Mesendoderm (in vitro differentiated cells): Measurements from ENCODE around the gene PARP8.

ENCODE experiments used
- DNase-seq: peaks from one replicate; pipeline ENCODE4 v3.0.0; 2013
- H2AK5ac ChIP-seq: 2 replicates; pipeline ENCODE4 v1.6.1; 2013; ENCODE audit warnings: low read length, inconsistent platforms
- H2BK120ac ChIP-seq: 2 replicates; pipeline ENCODE4 v1.6.1; 2013; ENCODE audit warnings: low read depth, mild to moderate bottlenecking, low read length, moderate library complexity, mixed read lengths
- H2BK15ac ChIP-seq: replicated peaks from 2 replicates; pipeline ENCODE4 v1.6.1; 2013; ENCODE audit warnings: low read depth, mild to moderate bottlenecking, moderate library complexity
- H2BK5ac ChIP-seq: 2 replicates; pipeline ENCODE4 v1.6.1; 2013; ENCODE audit warnings: low read length, inconsistent platforms
- H3K18ac ChIP-seq: 2 replicates; pipeline ENCODE4 v1.6.1; 2013; ENCODE audit warnings: mild to moderate bottlenecking, low read length, mixed read lengths
- H3K23ac ChIP-seq: one replicate; pipeline ENCODE4 v1.6.1; 2013; ENCODE audit warnings: low read length
- H3K27ac ChIP-seq: 2 replicates; pipeline ENCODE4 v1.5.1; 2013; ENCODE audit warnings: low read depth, mild to moderate bottlenecking, inconsistent platforms, low read length, moderate library complexity
- H3K27me3 ChIP-seq: 2 replicates; pipeline ENCODE4 v1.6.1; 2013; ENCODE audit warnings: low read length, control low read depth, mild to moderate bottlenecking, inconsistent platforms; ENCODE audit not compliant: insufficient read depth, poor library complexity
- H3K36me3 ChIP-seq: 2 replicates; pipeline ENCODE4 v1.6.1; 2013; ENCODE audit warnings: low read length, inconsistent platforms; ENCODE audit not compliant: control insufficient read depth, insufficient read depth
- H3K4ac ChIP-seq: one replicate; pipeline ENCODE4 v1.6.1; 2013; ENCODE audit warnings: low read depth, mild to moderate bottlenecking, low read length, moderate library complexity
- H3K4me1 ChIP-seq: 2 replicates; pipeline ENCODE4 v1.6.1; 2013; ENCODE audit warnings: low read depth, low read length, inconsistent platforms; ENCODE audit not compliant: control insufficient read depth
- H3K4me2 ChIP-seq: 2 replicates; pipeline ENCODE4 v1.6.1; 2013; ENCODE audit warnings: low read length
- H3K4me3 ChIP-seq: 2 replicates; pipeline ENCODE4 v1.5.1; 2013; ENCODE audit warnings: mild to moderate bottlenecking, low read length
- H3K56ac ChIP-seq: one replicate; pipeline ENCODE4 v1.6.1; 2013; ENCODE audit warnings: low read length
- H3K79me1 ChIP-seq: 2 replicates; pipeline ENCODE4 v1.6.1; 2013; ENCODE audit warnings: low read length, inconsistent platforms
- H3K79me2 ChIP-seq: 2 replicates; pipeline ENCODE4 v1.6.1; 2013; ENCODE audit warnings: mild to moderate bottlenecking, low read length; ENCODE audit not compliant: control insufficient read depth, insufficient read depth
- H3K9ac ChIP-seq: 2 replicates; pipeline ENCODE4 v1.6.1; 2013; ENCODE audit warnings: low read length, inconsistent platforms
- H4K5ac ChIP-seq: one replicate; pipeline ENCODE4 v1.6.1; 2013; ENCODE audit warnings: low read length
- H4K8ac ChIP-seq: one replicate; pipeline ENCODE4 v1.6.1; 2013; ENCODE audit warnings: low read depth, mild to moderate bottlenecking, control low read depth, low read length, moderate library complexity
- WGBS: extraction: QIAGEN DNeasy Blood & Tissue Kit; methylation state at CpG from one replicate; pipeline ENCODE4 v1.1.7; 2013; ENCODE audit warnings: low lambda C conversion rate, missing lambda C conversion rate; ENCODE audit not compliant: insufficient coverage; ENCODE audit errors: extremely low coverage; 5-methylcytosine and 5-hydroxymethylcytosine counted together

Gene PARP8

GRCh38 chr5:50823568-50823967 is 157.1 kb downstream of the PARP8 start:
- Histone ChIP-seq H3K4me2 (no peak overlapping the region), H2AK5ac (no peak overlapping the region), H2BK15ac (no peak overlapping the region), H3K4me1 (no peaks in the 10 kb centered on the region), H3K18ac (no peak overlapping the region), H4K8ac (no peak overlapping the region), H3K4me3 (no peak overlapping the region), H3K9ac (no peak overlapping the region), H3K27ac (no peak overlapping the region), H3K36me3 (no peaks in the 10 kb centered on the region), H3K27me3 (no peaks in the 10 kb centered on the region), H3K79me2 (no peaks in the 10 kb centered on the region), H4K5ac (no peak overlapping the region), H3K56ac (no peak overlapping the region), H2BK5ac (no peak overlapping the region), H3K4ac (no peak overlapping the region), H2BK120ac (no peak overlapping the region), H3K23ac (no peak overlapping the region), H3K79me1 (no peaks in the 10 kb centered on the region)
- DNase-seq: no peak
- no CpG with 5 or more reads among the region's 6 CpGs for WGBS

- Histone ChIP-seq H2BK120ac (no peak overlapping the region), H3K4me3 (no peak overlapping the region), H3K79me2 (no peaks in the 10 kb centered on the region), H3K4ac (no peak overlapping the region), H2BK15ac (no peak overlapping the region), H4K8ac (no peak overlapping the region), H4K5ac (no peak overlapping the region), H3K4me2 (no peak overlapping the region), H3K9ac (no peak overlapping the region), H3K36me3 (no peaks in the 10 kb centered on the region), H2AK5ac (no peak overlapping the region), H3K56ac (no peak overlapping the region), H3K18ac (no peak overlapping the region), H2BK5ac (no peak overlapping the region), H3K23ac (no peak overlapping the region), H3K27me3 (no peaks in the 10 kb centered on the region), H3K4me1 (no peaks in the 10 kb centered on the region), H3K27ac (no peak overlapping the region), H3K79me1 (no peaks in the 10 kb centered on the region)
- DNase-seq: no peak
- WGBS: no CpG with 5 or more reads among the region's 2 CpGs
Measured at GRCh38 chr5:50824109-50824508, 157.7 kb downstream of the PARP8 start.

- Histone ChIP-seq H3K23ac (no peak overlapping the region), H3K36me3 (no peaks in the 10 kb centered on the region), H3K9ac (no peak overlapping the region), H2BK120ac (no peak overlapping the region), H2BK15ac (no peak overlapping the region), H3K27me3 (no peaks in the 10 kb centered on the region), H2AK5ac (no peak overlapping the region), H3K56ac (no peak overlapping the region), H3K27ac (no peak overlapping the region), H4K5ac (no peak overlapping the region), H2BK5ac (no peak overlapping the region), H3K79me1 (no peaks in the 10 kb centered on the region), H3K18ac (no peak overlapping the region), H3K4me1 (no peaks in the 10 kb centered on the region), H3K4me2 (no peak overlapping the region), H3K4me3 (no peak overlapping the region), H3K79me2 (no peaks in the 10 kb centered on the region), H4K8ac (no peak overlapping the region), H3K4ac (no peak overlapping the region)
- no peak for DNase-seq
- no CpG with 5 or more reads among the region's 1 CpG for WGBS
Measured at GRCh38 chr5:50827516-50828247, 161.2 kb downstream of the PARP8 start.

- no peak overlapping the region for H3K56ac ChIP-seq
- no peak overlapping the region for H3K4me2 ChIP-seq
- H3K18ac ChIP-seq: no peak overlapping the region
- no peak overlapping the region for H2AK5ac ChIP-seq
- H3K23ac ChIP-seq: no peak overlapping the region
- no peak overlapping the region for H2BK120ac ChIP-seq
- no peak overlapping the region for H4K5ac ChIP-seq
- H3K79me1 ChIP-seq: no peaks in the 10 kb centered on the region
- DNase-seq: no peak
- no peak overlapping the region for H3K9ac ChIP-seq
- no peak overlapping the region for H2BK5ac ChIP-seq
- no peak overlapping the region for H4K8ac ChIP-seq
- no CpG with 5 or more reads among the region's 1 CpG for WGBS
- H3K4me3 ChIP-seq: no peak overlapping the region
- no peaks in the 10 kb centered on the region for H3K4me1 ChIP-seq
- H3K36me3 ChIP-seq: no peaks in the 10 kb centered on the region
- H3K27me3 ChIP-seq: no peaks in the 10 kb centered on the region
- H3K4ac ChIP-seq: no peak overlapping the region
- no peaks in the 10 kb centered on the region for H3K79me2 ChIP-seq
- no peak overlapping the region for H2BK15ac ChIP-seq
- no peak overlapping the region for H3K27ac ChIP-seq
Measured at GRCh38 chr5:50829023-50829422, 162.6 kb downstream of the PARP8 start.

GRCh38 chr5:50832657-50833284 is 166.3 kb downstream of the PARP8 start:
- Histone ChIP-seq H3K23ac (no peak overlapping the region), H3K79me1 (no peaks in the 10 kb centered on the region), H3K36me3 (no peaks in the 10 kb centered on the region), H3K4me1 (no peaks in the 10 kb centered on the region), H3K79me2 (no peaks in the 10 kb centered on the region), H3K18ac (no peak overlapping the region), H3K4ac (no peak overlapping the region), H3K27me3 (no peaks in the 10 kb centered on the region), H3K27ac (no peak overlapping the region), H4K5ac (no peak overlapping the region), H3K4me2 (no peak overlapping the region), H2AK5ac (no peak overlapping the region), H2BK5ac (no peak overlapping the region), H3K4me3 (no peak overlapping the region), H2BK15ac (no peak overlapping the region), H2BK120ac (no peak overlapping the region), H3K9ac (no peak overlapping the region), H3K56ac (no peak overlapping the region), H4K8ac (no peak overlapping the region)
- WGBS: no CpG with 5 or more reads among the region's 4 CpGs
- no peak for DNase-seq
